Transverse colon (tissue), 4 donors: Measurements from ENCODE around the gene MAPKAPK2. TPM values are rescaled to one million over a fixed set of nuclear protein-coding genes. Genes with fewer than 3 reads are reported as not detected.

Source experiments
- DNase-seq: peaks from one replicate; pipeline ENCODE4 v3.0.0-alpha.2; 2019
- H3K27ac ChIP-seq, 4 donors: fragments of 200-600 bp; sonication (generic); 2 replicates each; pipeline ENCODE4 v1.5.1; 2016 to 2018; ENCODE audit warnings: inconsistent platforms in 4 of 4
- H3K27me3 ChIP-seq: fragments of 200-600 bp; sonication (generic); 2 replicates; pipeline ENCODE4 v1.5.1; 2017; ENCODE audit warnings: inconsistent platforms
- H3K36me3 ChIP-seq, 4 donors: fragments of 200-600 bp; sonication (generic); 2 replicates each; pipeline ENCODE4 v1.5.1; 2017 to 2019; ENCODE audit warnings: inconsistent platforms in 4 of 4
- H3K4me1 ChIP-seq, 4 donors: fragments of 200-600 bp; sonication (generic); 2 replicates each; pipeline ENCODE4 v1.5.1; 2017 to 2020; ENCODE audit warnings: inconsistent platforms in 4 of 4
- H3K4me3 ChIP-seq, 4 donors: fragments of 200-600 bp; sonication (generic); 1 replicate in 1 of 4; 2 replicates in 3 of 4; pipeline versions ENCODE4 v1.5.1 to v1.6.1; 2017 to 2019; ENCODE audit warnings: inconsistent platforms in 4 of 4
- H3K9me3 ChIP-seq, 2 donors: fragments of 200-600 bp; sonication (generic); 2 replicates each; pipeline ENCODE4 v1.5.1; 2017 to 2019; ENCODE audit warnings: inconsistent platforms in 2 of 2
- CTCF ChIP-seq, 5 experiments: fragments of 200-600 bp in 3 of 5; fragments of 450-650 bp in 2 of 5; sonication (generic) in 3 of 5; IDR thresholded peaks; 1 replicate in 2 of 5; 2 replicates in 3 of 5; pipeline ENCODE4 v1.5.1; 2016 to 2017; ENCODE audit warnings: antibody characterized with exemption in 5 of 5, inconsistent platforms in 3 of 5, mild to moderate bottlenecking in 2 of 5, moderate library complexity in 1 of 5
- EP300 ChIP-seq: sonication (generic); formaldehyde crosslinking; IDR thresholded peaks from one replicate; pipeline ENCODE4 v1.6.1; 2017; ENCODE audit warnings: antibody characterized with exemption, low read depth
- POLR2A ChIP-seq: fragments of 450-650 bp; IDR thresholded peaks from one replicate; pipeline ENCODE4 v1.6.1; 2016; ENCODE audit warnings: antibody characterized with exemption, mild to moderate bottlenecking, moderate library complexity
- POLR2AphosphoS5 ChIP-seq, 3 donors: sonication (generic); formaldehyde crosslinking; IDR thresholded peaks; one replicate each; pipeline ENCODE4 v1.6.1; 2016; ENCODE audit warnings: antibody characterized with exemption in 3 of 3
- WGBS, 2 donors: methylation state at CpG; one replicate each; pipeline ENCODE4 v1.1.5; 2018; ENCODE audit warnings: low coverage in 1 of 2; 5-methylcytosine and 5-hydroxymethylcytosine counted together
- in situ Hi-C, 4 donors: fragments of 200-750 bp; cut with MboI; loops; one replicate each; pipeline versions ENCODE4 v1.15.0 to v1.15.1; 2017; ENCODE audit warnings: low sequenced_read_pairs in 3 of 4, low pct_ligation_motif_present in 1 of 4, low pct_unique_long_range_greater_than_20kb in 1 of 4
- intact Hi-C: fragments of 100-400 bp; cut with DNase I; formaldehyde crosslinking; loops from one replicate; pipeline ENCODE4 v1.15.1; 2023; ENCODE audit warnings: low total_unique reads
- total RNA-seq, 4 donors: library from RNA; depleted of rRNA; stranded (reverse); fragments of >200 nt; gene quantifications; one replicate each; pipeline ENCODE4 v1.1.0, GENCODE V29; 2016

Gene MAPKAPK2
- total RNA-seq, 4 donors from 2014 or later: 47.0 to 74.8 (median 52.2) TPM

- WGBS, 2 donors: 68% methylated on average over 9 of the region's 9 CpGs; no CpG with 5 or more reads in 1 of the 2 donors
- Histone ChIP-seq H3K4me1 (peaks cover 0 to 23% (median 5%) of the 10 kb centered on the region in 4 donors), H3K27me3 (no peaks in the 10 kb centered on the region), H3K27ac (no peak overlapping the region), H3K36me3 (peaks cover 0 to 34% (median 13%) of the 10 kb centered on the region in 4 donors), H3K9me3 (no peaks in the 10 kb centered on the region), H3K4me3 (no peak overlapping the region)
- DNase-seq: peak; percentile 62
- in situ Hi-C loops: loop anchor here in 3 of 4 donors (10.0 to 25.0 kb wide), 4 partner anchors 70 to 250 kb away; partner anchors contain the start of gene FCMR (in 1 of the 3)
- intact Hi-C loops: no loop called here
- TF ChIP-seq POLR2A: no peak
- no peak for TF ChIP-seq EP300
- TF ChIP-seq CTCF (IDR thresholded peaks at IDR 0.05): peak; percentile 66 to 80 (median 74)
- TF ChIP-seq POLR2AphosphoS5 (IDR thresholded peaks at IDR 0.05): no peak
These were observed 49.9 kb downstream of the MAPKAPK2 start for GRCh38 chr1:206734499-206735142.

- H3K27ac ChIP-seq: no peak overlapping the region
These were observed 50.9 kb downstream of the MAPKAPK2 start for GRCh38 chr1:206735553-206736031.

GRCh38 chr1:206736878-206737728 is 52.4 kb downstream of the MAPKAPK2 start:
- in situ Hi-C loops: loop anchor here in 3 of 4 donors (10.0 to 25.0 kb wide), 4 partner anchors 68 to 248 kb away; partner anchors contain the start of gene FCMR (in 1 of the 3)

More at GRCh38 chr1:206735553-206736031, 50.9 kb downstream of the MAPKAPK2 start:
- TF ChIP-seq POLR2AphosphoS5 (IDR thresholded peaks at IDR 0.05) (no peak), EP300 (no peak), CTCF (IDR thresholded peaks at IDR 0.05) (no peak), POLR2A (no peak)
- 79% methylated on average over 5 of the region's 5 CpGs; no CpG with 5 or more reads in 1 of the 2 donors for WGBS, 2 donors
- intact Hi-C loops: no loop called here
- no peaks in the 10 kb centered on the region for H3K9me3 ChIP-seq
- peaks cover 0 to 26% (median 5%) of the 10 kb centered on the region in 4 donors for H3K4me1 ChIP-seq
- in situ Hi-C loops: loop anchor here in 3 of 4 donors (10.0 to 25.0 kb wide), 4 partner anchors 69 to 249 kb away; partner anchors contain the start of gene FCMR (in 1 of the 3)
- no peaks in the 10 kb centered on the region for H3K27me3 ChIP-seq
- peaks cover 0 to 24% (median 8%) of the 10 kb centered on the region in 4 donors for H3K36me3 ChIP-seq
- no peak overlapping the region for H3K4me3 ChIP-seq
- DNase-seq: no peak

GRCh38 chr1:206737729-206738201 is 53.1 kb downstream of the MAPKAPK2 start:
- Histone ChIP-seq H3K27me3 (no peaks in the 10 kb centered on the region), H3K27ac (peak overlapping the region in 1 of 4 donors; percentile 27), H3K36me3 (peaks cover 0 to 3% (median 0%) of the 10 kb centered on the region in 4 donors), H3K9me3 (no peaks in the 10 kb centered on the region), H3K4me3 (no peak overlapping the region), H3K4me1 (peaks cover 0 to 26% (median 5%) of the 10 kb centered on the region in 4 donors)
- TF ChIP-seq POLR2AphosphoS5 (IDR thresholded peaks at IDR 0.05): no peak
- no peak for TF ChIP-seq CTCF (IDR thresholded peaks at IDR 0.05)
- TF ChIP-seq EP300: no peak
- no peak for TF ChIP-seq POLR2A
- in situ Hi-C loops (loop anchor here in 3 of 4 donors (10.0 to 25.0 kb wide), 4 partner anchors 67 to 247 kb away; partner anchors contain the start of gene FCMR (in 1 of the 3)), intact Hi-C loops (no loop called here)
- DNase-seq: no peak
- WGBS, 2 donors: 58 to 83% methylated on average over 2 to 3 of the region's 3 CpGs

More at GRCh38 chr1:206736878-206737728, 52.4 kb downstream of the MAPKAPK2 start:
- Histone ChIP-seq H3K36me3 (peaks cover 0 to 10% (median 1%) of the 10 kb centered on the region in 4 donors), H3K4me1 (peaks cover 0 to 26% (median 5%) of the 10 kb centered on the region in 4 donors), H3K9me3 (no peaks in the 10 kb centered on the region), H3K27me3 (no peaks in the 10 kb centered on the region), H3K4me3 (no peak overlapping the region), H3K27ac (peak overlapping the region in 1 of 4 donors; percentile 27)
- intact Hi-C loops: no loop called here
- TF ChIP-seq POLR2AphosphoS5 (IDR thresholded peaks at IDR 0.05): no peak
- DNase-seq: peak; percentile 25
- WGBS, 2 donors: 80 to 82% methylated on average over 1 to 14 of the region's 14 CpGs
